Stimulated activated CD8-positive, alpha-beta memory T cell treated with anti-CD3 and anti-CD28 coated beads, Interleukin-15, amount 100 ng/mL, for 24 hours (primary cell): ENCODE data around the gene CT45A1.
"Not testable (repeated sequence)": the region's sequence is repeated elsewhere in the genome, so short reads cannot be mapped to it uniquely, and the experiment has no call there.

Source experiments
- DNase-seq: peaks from one replicate; pipeline ENCODE4 v3.0.0-alpha.2; 2020; ENCODE audit warnings: low read depth

Gene CT45A1

GRCh38 chrX:135713183-135713689 is at the start of gene CT45A1:
TSS of gene CT45A1 (plus strand) at chrX:135713639. CDS start at chrX:135718941, 5,302 bp downstream.
- not testable (repeated sequence) for DNase-seq

DNA sequence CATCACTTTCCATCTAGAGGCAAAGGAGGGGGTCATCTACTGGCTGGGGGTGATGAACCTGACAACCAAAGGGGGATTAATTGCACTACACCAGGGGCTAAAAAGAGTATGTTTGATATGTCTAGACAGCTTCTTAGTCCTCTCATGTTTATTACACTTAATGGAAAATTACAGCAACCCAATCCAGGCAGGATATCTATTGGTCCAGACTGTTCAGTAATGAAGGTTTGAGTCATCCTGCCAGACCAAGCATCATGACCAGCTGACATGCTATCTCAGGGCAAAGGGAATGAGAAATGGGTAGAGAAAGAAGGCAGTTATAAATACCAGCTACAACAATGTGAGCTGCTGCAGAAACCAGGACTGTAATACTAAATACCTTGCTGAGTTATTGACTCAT is 40.5 kb upstream of the CT45A1 start:
- DNase-seq: not testable (repeated sequence)

GRCh38 chrX:135688137-135688536 is 25.3 kb upstream of the CT45A1 start:
- no peak for DNase-seq

DNA sequence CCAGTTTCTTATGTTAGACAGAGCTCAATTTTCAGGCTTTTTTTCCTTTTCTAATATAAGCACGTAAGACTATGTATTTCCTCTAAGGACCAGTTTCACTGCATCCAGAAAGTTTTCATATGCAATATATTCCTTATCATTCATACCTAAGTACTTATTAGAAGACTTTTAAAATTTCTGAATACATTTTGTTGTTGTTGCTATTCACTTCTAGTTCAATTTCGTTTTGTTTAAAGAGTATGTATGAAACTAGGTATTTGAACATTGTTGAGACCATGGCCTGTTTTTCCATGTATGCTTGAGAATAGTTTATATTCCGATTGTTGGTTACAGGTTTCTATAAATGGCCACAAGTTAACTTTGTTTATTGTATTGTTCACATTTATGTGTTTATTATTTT is 18.0 kb upstream of the CT45A1 start:
- no peak for DNase-seq

DNA sequence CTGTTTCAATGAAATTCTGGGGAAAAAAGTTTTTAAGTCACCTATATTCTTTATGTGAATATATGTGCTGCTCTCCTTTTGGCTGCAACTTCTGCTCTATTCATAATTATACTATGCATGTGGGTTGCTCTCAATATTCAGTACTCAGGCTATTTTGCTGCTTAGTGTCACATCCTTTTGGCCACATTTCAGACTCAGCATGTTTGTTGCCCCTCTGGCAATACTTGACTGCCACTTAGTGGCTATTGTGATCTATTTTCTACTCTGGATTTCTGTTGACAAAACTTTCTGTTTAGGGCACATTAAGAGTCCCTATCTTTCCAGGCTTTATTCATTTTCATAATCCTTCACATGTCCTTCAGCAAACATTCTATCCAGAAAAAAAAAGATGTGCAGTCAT is 15.8 kb upstream of the CT45A1 start:
- DNase-seq: no peak

GRCh38 chrX:135698924-135699323 is 14.5 kb upstream of the CT45A1 start:
- no peak for DNase-seq

GRCh38 chrX:135707880-135708279 is 5.6 kb upstream of the CT45A1 start:
- peak; percentile 10 for DNase-seq

DNA sequence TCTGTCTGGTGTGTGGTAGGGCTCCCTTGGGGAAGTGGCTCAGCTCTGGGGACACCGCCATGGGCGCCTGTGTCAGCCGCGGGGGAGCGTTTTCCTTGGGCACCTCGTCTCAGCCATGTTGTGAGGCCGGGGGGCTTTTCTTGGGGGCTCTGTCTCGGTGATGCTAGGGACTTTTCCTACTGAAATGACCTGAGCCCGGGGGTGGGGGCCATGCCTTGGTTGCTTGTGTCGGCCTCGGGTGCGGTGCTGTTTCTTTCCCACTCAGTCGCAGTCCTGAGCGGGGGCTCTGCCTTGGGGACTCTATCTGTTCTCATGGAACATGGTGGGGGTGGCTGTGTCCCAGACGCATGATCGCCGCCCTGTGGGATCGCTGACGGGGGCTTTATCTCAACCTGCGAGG is 356 bp downstream of the CT45A1 start:
- DNase-seq: no peak

DNA sequence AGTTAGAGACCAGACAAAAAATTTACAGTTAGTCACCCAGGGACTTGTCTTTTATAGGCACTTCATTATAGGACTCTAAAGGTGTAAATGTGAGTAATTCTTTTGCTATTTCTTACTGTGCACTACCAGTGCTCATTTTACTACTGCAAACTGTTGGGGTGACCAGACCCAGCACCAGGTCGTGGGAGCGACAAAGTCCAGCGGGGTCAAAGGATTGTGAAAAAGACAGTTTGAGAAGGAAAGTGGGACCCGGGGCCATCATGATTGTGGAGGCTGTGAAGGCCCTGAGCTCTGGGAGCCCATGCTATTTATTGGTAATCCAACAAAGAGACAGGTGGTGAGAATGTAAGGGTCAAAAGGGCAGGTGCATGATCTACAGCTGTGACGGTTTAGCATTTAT is 21.2 kb downstream of the CT45A1 start:
- DNase-seq: not testable (repeated sequence)

- DNase-seq: no peak
Measured at GRCh38 chrX:135737366-135738071, 24.1 kb downstream of the CT45A1 start.

DNA sequence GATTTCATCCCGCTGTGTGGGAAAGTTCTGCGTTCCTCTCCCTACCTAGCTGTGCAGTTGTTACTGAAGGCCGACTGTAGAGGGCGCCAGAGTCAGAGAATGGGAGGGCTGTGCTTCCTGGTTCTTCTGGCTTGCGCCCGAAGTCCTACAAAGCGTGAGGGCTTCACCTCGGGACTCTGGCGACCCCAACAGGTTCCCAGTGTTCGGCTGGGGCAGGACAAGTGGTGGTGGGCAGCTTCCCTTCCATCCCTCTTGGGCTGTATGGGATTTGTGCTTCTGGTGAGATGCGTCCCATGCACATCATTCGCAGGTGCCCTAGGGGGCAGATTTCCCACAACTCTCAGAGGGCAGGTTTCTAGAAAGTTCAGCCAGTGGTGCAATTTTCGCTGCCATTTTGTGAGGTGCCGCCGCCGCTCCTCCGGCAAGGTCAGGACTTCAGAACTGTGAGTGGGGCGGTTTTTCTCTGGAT is 27.3 kb downstream of the CT45A1 start:
- DNase-seq: peak; percentile 16

DNA sequence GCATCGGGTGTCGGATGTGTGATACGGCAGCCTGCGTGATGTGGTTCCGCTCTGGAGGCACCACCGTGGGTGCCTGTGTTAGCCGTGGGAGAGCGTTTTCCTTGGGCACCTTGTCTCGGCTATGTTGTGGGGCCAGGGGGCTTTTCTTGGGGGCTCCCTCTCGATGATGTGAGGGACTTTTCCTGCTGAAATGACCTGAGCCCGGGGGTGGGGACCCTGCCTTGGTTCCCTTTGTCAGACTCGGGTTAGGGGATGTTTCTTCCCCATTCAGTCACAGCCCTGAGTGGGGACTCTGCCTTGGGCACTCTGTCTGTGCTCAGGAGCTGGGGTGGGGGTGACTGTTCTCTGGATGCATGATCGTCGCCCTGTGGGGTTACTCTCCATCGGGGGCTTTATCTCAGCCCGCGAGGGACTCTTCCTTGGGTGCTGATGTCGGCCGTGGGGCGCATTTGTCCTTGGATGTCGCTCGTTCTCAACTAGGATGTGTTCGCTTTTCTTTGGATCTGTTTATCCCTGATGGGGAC is 27.8 kb downstream of the CT45A1 start:
- DNase-seq: no peak

- DNase-seq: not testable (repeated sequence)
Measured at GRCh38 chrX:135744739-135745138, 31.3 kb downstream of the CT45A1 start.

- DNase-seq: not testable (repeated sequence)
Measured at GRCh38 chrX:135768091-135768490, 54.7 kb downstream of the CT45A1 start, which contains the start of gene CT45A3. TSS of gene CT45A3 (minus strand) at chrX:135768191. CDS start at chrX:135764444, 3,747 bp downstream.
